ENCODE data around the gene STIM2.

GRCh38 chr4:26896636-26897035 lies 36.0 kb downstream of the STIM2 start:
- TF ChIP-seq, protein P1, sequence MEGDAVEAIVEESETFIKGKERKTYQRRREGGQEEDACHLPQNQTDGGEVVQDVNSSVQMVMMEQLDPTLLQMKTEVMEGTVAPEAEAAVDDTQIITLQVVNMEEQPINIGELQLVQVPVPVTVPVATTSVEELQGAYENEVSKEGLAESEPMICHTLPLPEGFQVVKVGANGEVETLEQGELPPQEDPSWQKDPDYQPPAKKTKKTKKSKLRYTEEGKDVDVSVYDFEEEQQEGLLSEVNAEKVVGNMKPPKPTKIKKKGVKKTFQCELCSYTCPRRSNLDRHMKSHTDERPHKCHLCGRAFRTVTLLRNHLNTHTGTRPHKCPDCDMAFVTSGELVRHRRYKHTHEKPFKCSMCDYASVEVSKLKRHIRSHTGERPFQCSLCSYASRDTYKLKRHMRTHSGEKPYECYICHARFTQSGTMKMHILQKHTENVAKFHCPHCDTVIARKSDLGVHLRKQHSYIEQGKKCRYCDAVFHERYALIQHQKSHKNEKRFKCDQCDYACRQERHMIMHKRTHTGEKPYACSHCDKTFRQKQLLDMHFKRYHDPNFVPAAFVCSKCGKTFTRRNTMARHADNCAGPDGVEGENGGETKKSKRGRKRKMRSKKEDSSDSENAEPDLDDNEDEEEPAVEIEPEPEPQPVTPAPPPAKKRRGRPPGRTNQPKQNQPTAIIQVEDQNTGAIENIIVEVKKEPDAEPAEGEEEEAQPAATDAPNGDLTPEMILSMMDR (conservative IDR thresholded peaks at IDR 0.05): no peak
- no peak for TF ChIP-seq ZFX (IDR thresholded peaks at IDR 0.05)

All from C4-2B (cell line).